Neural progenitor cell (in vitro differentiated cells): ENCODE data around the gene POLR2E. TPM values are rescaled to one million over a fixed set of nuclear protein-coding genes. Genes with fewer than 3 reads are reported as not detected.
"Not testable (repeated sequence)": the region's sequence is repeated elsewhere in the genome, so short reads cannot be mapped to it uniquely, and the experiment has no call there.

Experiments
- DNase-seq: peaks from one replicate; pipeline ENCODE4 v3.0.0-alpha.2; 2016; ENCODE audit warnings: low spot score
- H2AFZ ChIP-seq: fragments of 200-600 bp; sonication (generic); replicated peaks from 2 replicates; pipeline ENCODE4 v1.6.1; 2016; ENCODE audit warnings: antibody characterized with exemption
- H3F3A ChIP-seq: fragments of 200-600 bp; sonication (generic); 2 replicates; pipeline ENCODE4 v1.6.1; 2016; ENCODE audit warnings: antibody characterized with exemption, low read depth
- H3K27ac ChIP-seq: fragments of 200-600 bp; sonication (generic); 2 replicates; pipeline ENCODE4 v1.5.1; 2016; ENCODE audit warnings: mild to moderate bottlenecking
- H3K27me3 ChIP-seq: fragments of 200-600 bp; sonication (generic); 2 replicates; pipeline ENCODE4 v1.6.1; 2016; ENCODE audit warnings: mild to moderate bottlenecking, moderate library complexity
- H3K36me3 ChIP-seq: fragments of 200-600 bp; sonication (generic); 2 replicates; pipeline ENCODE4 v1.5.1; 2016
- H3K4me1 ChIP-seq: fragments of 200-600 bp; sonication (generic); 2 replicates; pipeline ENCODE4 v1.6.1; 2016; ENCODE audit warnings: mixed run types
- H3K4me2 ChIP-seq: fragments of 200-600 bp; sonication (generic); 2 replicates; pipeline ENCODE4 v1.6.1; 2016
- H3K4me3 ChIP-seq: fragments of 200-600 bp; sonication (generic); 2 replicates; pipeline ENCODE4 v1.5.1; 2016
- H3K79me2 ChIP-seq: fragments of 200-600 bp; sonication (generic); 2 replicates; pipeline ENCODE4 v1.6.1; 2016; ENCODE audit warnings: low read depth
- H3K9ac ChIP-seq: fragments of 200-600 bp; sonication (generic); 2 replicates; pipeline ENCODE4 v1.6.1; 2016
- H3K9me3 ChIP-seq: fragments of 200-600 bp; sonication (generic); 2 replicates; pipeline ENCODE4 v1.5.1; 2016; ENCODE audit warnings: low read depth
- H4K20me1 ChIP-seq: fragments of 200-600 bp; sonication (generic); 2 replicates; pipeline ENCODE4 v1.6.1; 2016; ENCODE audit warnings: low read depth
- H3K27ac Mint-ChIP-seq: 3 replicates; pipeline ENCODE4 v1.8.0; 2021; ENCODE audit warnings: mixed read lengths
- H3K27me3 Mint-ChIP-seq: 2 replicates; pipeline ENCODE4 v1.8.0; 2022; ENCODE audit warnings: low read depth, mild to moderate bottlenecking, inconsistent platforms, moderate library complexity, mixed read lengths; ENCODE audit not compliant: insufficient read depth
- H3K36me3 Mint-ChIP-seq: 3 replicates; pipeline ENCODE4 v1.8.0; 2021; ENCODE audit warnings: mixed read lengths
- H3K4me1 Mint-ChIP-seq: 3 replicates; pipeline ENCODE4 v1.8.0; 2021; ENCODE audit warnings: mixed read lengths
- H3K4me3 Mint-ChIP-seq: 3 replicates; pipeline ENCODE4 v1.8.0; 2021; ENCODE audit warnings: mild to moderate bottlenecking, moderate library complexity, mixed read lengths
- H3K9me3 Mint-ChIP-seq: 3 replicates; pipeline ENCODE4 v1.8.0; 2020; ENCODE audit warnings: mixed read lengths
- CTCF ChIP-seq: fragments of 200-600 bp; sonication (generic); IDR thresholded peaks from 2 replicates; pipeline ENCODE4 v1.5.1; 2017; ENCODE audit warnings: antibody characterized with exemption, mild to moderate bottlenecking
- EZH2 ChIP-seq: fragments of 200-600 bp; sonication (generic); IDR thresholded peaks from 2 replicates; pipeline ENCODE4 v1.6.1; 2017; ENCODE audit warnings: antibody characterized with exemption, mild to moderate bottlenecking, moderate library complexity
- EZH2phosphoT487 ChIP-seq: fragments of 200-600 bp; sonication (generic); IDR thresholded peaks from 2 replicates; pipeline ENCODE4 v1.6.1; 2017; ENCODE audit warnings: antibody characterized with exemption
- total RNA-seq: library from RNA; depleted of rRNA; stranded (reverse); fragments of >200 nt; gene quantifications from 2 replicates; pipeline ENCODE4 v1.2.3, GENCODE V29; 2015; ENCODE audit warnings: low replicate concordance

The POLR2E gene
- total RNA-seq, 1 donor from 2014 or later: 98.8 TPM

- Mint-ChIP-seq H3K27me3 (no peaks in the 10 kb centered on the region), H3K4me3 (no peak overlapping the region), H3K27ac (no peak overlapping the region), H3K4me1 (no peaks in the 10 kb centered on the region), H3K9me3 (no peaks in the 10 kb centered on the region), H3K36me3 (peaks cover 5% of the 10 kb centered on the region)
- Histone ChIP-seq H4K20me1 (peaks cover 6% of the 10 kb centered on the region), H2AFZ (no peak overlapping the region), H3K9ac (no peak overlapping the region), H3K36me3 (no peaks in the 10 kb centered on the region), H3K4me1 (peaks cover 3% of the 10 kb centered on the region), H3K9me3 (no peaks in the 10 kb centered on the region), H3K27me3 (no peaks in the 10 kb centered on the region), H3K4me3 (no peak overlapping the region), H3K79me2 (no peaks in the 10 kb centered on the region), H3K27ac (no peak overlapping the region), H3F3A (peaks cover 15% of the 10 kb centered on the region), H3K4me2 (no peak overlapping the region)
- TF ChIP-seq CTCF (no peak), EZH2phosphoT487 (no peak), EZH2 (no peak)
- no peak for DNase-seq
Observed at GRCh38 chr19:1116726-1117581, 21.8 kb upstream of the POLR2E start.

DNA sequence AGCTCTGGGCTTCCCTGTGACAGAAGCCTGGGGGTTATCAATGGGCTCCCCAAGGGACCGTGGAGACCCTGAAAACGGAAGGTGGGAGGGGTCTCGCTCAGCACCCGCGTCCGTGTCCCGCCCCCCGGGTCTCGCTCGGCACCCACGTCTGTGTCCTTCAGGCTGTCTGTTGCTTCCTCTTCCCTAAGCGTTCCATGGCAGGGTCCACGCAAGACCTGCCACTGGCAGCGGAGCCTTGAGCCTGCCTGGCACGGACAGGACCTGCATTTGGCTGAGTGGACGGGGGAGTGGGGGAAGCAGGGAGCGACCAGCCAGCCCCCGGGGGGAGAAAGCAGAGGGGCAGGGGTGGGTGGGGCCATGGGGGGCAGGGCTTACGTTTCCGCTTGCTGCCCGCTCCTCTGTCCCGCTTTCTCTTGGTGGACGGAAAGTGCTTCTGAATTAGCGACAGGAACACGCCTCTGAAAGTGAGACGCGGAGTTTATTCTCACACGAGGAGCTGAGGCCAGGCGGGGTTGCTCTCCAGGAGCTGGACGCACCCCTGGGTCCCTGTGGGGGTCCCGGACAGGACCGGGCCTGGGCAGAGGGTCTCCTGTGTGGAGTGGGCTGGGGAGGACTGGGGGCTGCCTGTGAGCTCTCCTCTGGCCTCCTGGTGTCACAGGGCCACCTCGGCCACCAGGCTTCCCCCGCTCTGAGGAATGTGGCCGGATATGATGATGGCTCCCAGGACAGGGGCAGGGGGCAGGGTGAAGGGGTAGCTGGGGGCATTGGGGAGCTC lies 20.7 kb upstream of the POLR2E start:
- Histone ChIP-seq H3K27me3 (no peaks in the 10 kb centered on the region), H3K79me2 (no peaks in the 10 kb centered on the region), H3K36me3 (no peaks in the 10 kb centered on the region), H3K9ac (no peak overlapping the region), H3K27ac (no peak overlapping the region), H4K20me1 (peaks cover 6% of the 10 kb centered on the region), H2AFZ (no peak overlapping the region), H3K4me2 (no peak overlapping the region), H3F3A (peaks cover 15% of the 10 kb centered on the region), H3K4me3 (no peak overlapping the region), H3K4me1 (peaks cover 3% of the 10 kb centered on the region), H3K9me3 (no peaks in the 10 kb centered on the region)
- no peak for TF ChIP-seq EZH2phosphoT487
- no peak for TF ChIP-seq EZH2
- TF ChIP-seq CTCF: no peak
- H3K4me1 Mint-ChIP-seq: no peaks in the 10 kb centered on the region
- no peak for DNase-seq
- no peaks in the 10 kb centered on the region for H3K36me3 Mint-ChIP-seq
- H3K4me3 Mint-ChIP-seq: no peak overlapping the region
- no peak overlapping the region for H3K27ac Mint-ChIP-seq
- H3K27me3 Mint-ChIP-seq: no peaks in the 10 kb centered on the region
- H3K9me3 Mint-ChIP-seq: no peaks in the 10 kb centered on the region

DNA sequence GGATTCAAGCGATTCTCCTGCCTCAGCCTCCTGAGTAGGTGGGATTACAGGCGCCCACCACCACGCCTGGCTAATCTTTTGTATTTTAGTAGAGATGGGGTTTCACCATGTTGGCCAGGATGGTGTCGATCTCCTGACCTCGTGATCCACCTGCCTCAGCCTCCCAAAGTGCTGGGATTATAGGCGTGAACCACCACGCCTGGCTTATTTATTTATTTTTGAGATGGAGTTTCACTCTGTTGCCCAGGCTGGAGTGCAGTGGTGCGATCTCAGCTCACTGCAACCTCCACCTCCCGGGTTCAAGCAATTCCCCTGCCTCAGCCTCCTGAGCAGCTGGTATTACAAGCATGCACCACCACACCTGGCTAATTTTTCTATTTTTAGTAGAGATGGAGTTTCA lies 19.6 kb upstream of the POLR2E start:
- peak overlapping the region; percentile 21 for H3K27ac Mint-ChIP-seq

More for the DNA sequence above, 19.6 kb upstream of the POLR2E start:
- not testable (repeated sequence) for H4K20me1 ChIP-seq, H3K36me3 Mint-ChIP-seq, H3K27ac ChIP-seq, H3K4me3 ChIP-seq, DNase-seq, H3K9me3 Mint-ChIP-seq, H3K4me1 Mint-ChIP-seq, H3K4me2 ChIP-seq, H3K27me3 ChIP-seq, H3K9me3 ChIP-seq, H2AFZ ChIP-seq, H3K9ac ChIP-seq, H3K27me3 Mint-ChIP-seq, H3K4me3 Mint-ChIP-seq, H3K4me1 ChIP-seq, H3K79me2 ChIP-seq, H3K36me3 ChIP-seq
- peaks cover 15% of the 10 kb centered on the region for H3F3A ChIP-seq
